HL-60 (cell line): ENCODE results near the gene TMEM61.
"Not testable (repeated sequence)": the region's sequence is repeated elsewhere in the genome, so short reads cannot be mapped to it uniquely, and the experiment has no call there.

Experiments used
- POLR2AphosphoS5 ChIP-seq: IDR thresholded peaks from 2 replicates; pipeline ENCODE4 v1.6.1; 2012; ENCODE audit warnings: low read depth
- REST ChIP-seq: IDR thresholded peaks from 2 replicates; pipeline ENCODE4 v1.6.1; 2012; ENCODE audit warnings: low read depth; ENCODE audit not compliant: insufficient replicate concordance
- SPI1 ChIP-seq: IDR thresholded peaks from 2 replicates; pipeline ENCODE4 v1.6.1; 2012; ENCODE audit warnings: low read depth, mild to moderate bottlenecking, borderline replicate concordance
- TF ChIP-seq, protein P1 (sequence below): IDR thresholded peaks from one replicate; pipeline ENCODE4 v1.5.1; 2011; ENCODE audit warnings: low read length, control low read depth, inconsistent platforms; ENCODE audit not compliant: insufficient read depth

- TF ChIP-seq, protein P1, sequence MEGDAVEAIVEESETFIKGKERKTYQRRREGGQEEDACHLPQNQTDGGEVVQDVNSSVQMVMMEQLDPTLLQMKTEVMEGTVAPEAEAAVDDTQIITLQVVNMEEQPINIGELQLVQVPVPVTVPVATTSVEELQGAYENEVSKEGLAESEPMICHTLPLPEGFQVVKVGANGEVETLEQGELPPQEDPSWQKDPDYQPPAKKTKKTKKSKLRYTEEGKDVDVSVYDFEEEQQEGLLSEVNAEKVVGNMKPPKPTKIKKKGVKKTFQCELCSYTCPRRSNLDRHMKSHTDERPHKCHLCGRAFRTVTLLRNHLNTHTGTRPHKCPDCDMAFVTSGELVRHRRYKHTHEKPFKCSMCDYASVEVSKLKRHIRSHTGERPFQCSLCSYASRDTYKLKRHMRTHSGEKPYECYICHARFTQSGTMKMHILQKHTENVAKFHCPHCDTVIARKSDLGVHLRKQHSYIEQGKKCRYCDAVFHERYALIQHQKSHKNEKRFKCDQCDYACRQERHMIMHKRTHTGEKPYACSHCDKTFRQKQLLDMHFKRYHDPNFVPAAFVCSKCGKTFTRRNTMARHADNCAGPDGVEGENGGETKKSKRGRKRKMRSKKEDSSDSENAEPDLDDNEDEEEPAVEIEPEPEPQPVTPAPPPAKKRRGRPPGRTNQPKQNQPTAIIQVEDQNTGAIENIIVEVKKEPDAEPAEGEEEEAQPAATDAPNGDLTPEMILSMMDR: not testable (repeated sequence)
- not testable (repeated sequence) for TF ChIP-seq POLR2AphosphoS5, SPI1, REST
These were observed 43.7 kb downstream of the TMEM61 start for GRCh38 chr1:55024163-55024562.
